HUDEP-2 (cell line): Measurements from ENCODE around the gene CADM4.
"Not testable (repeated sequence)": the region's sequence is repeated elsewhere in the genome, so short reads cannot be mapped to it uniquely, and the experiment has no call there.

Experiments used
- DNase-seq, 76 experiments: peaks; one replicate each; lab custom pipeline; 2025; ENCODE audit not compliant: unreplicated experiment in 76 of 76; lab: John Stamatoyannopoulos, UW

Gene CADM4

GRCh38 chr19:43591904-43592772 is 47.5 kb downstream of the CADM4 start:
- DNase-seq = no peak

GRCh38 chr19:43589678-43590077 is 50.0 kb downstream of the CADM4 start:
- DNase-seq = no peak

GRCh38 chr19:43589277-43589676 is 50.4 kb downstream of the CADM4 start:
- DNase-seq = no peak

GRCh38 chr19:43587029-43587428 is 52.6 kb downstream of the CADM4 start:
- DNase-seq = not testable (repeated sequence)

- DNase-seq = peak in 59 of 76 experiments; percentile 13 to 74 (median 47)
Observed at GRCh38 chr19:43586346-43586745, 53.3 kb downstream of the CADM4 start.

GRCh38 chr19:43584484-43584883 is 55.2 kb downstream of the CADM4 start:
- no peak for DNase-seq

GRCh38 chr19:43582495-43582894 is 57.2 kb downstream of the CADM4 start:
- DNase-seq = no peak

- DNase-seq = no peak
Observed at GRCh38 chr19:43581467-43581866, 58.2 kb downstream of the CADM4 start.

GRCh38 chr19:43578787-43579186 is 60.9 kb downstream of the CADM4 start:
- DNase-seq = no peak

- no peak for DNase-seq
Observed at GRCh38 chr19:43575955-43576878, 63.4 kb downstream of the CADM4 start.

GRCh38 chr19:43575156-43575950 is 64.3 kb downstream of the CADM4 start, which contains the start of the genes PINLYP and XRCC1:
PINLYP (plus strand) TSS chr19:43575801; CDS start chr19:43577192, 1,391 bp downstream.
XRCC1 (minus strand) TSS chr19:43575527; CDS start chr19:43575458, 69 bp downstream.
- peak; percentile 57 to 99 (median 98) for DNase-seq

GRCh38 chr19:43574424-43575155 is 65.1 kb downstream of the CADM4 start:
- peak in 3 of 76 experiments; percentile 24 to 40 (median 26) for DNase-seq
